Mesenchymal stem cell (in vitro differentiated cells and primary cell): ENCODE measurements around the gene ZNF837.

Experiments
- DNase-seq: peaks from one replicate; pipeline ENCODE4 v3.0.0-alpha.2; 2013
- H2AFZ ChIP-seq: one replicate; pipeline ENCODE4 v1.6.1; 2013; ENCODE audit warnings: low read depth, mild to moderate bottlenecking, control low read depth, inconsistent platforms, low read length, moderate library complexity
- H2AK5ac ChIP-seq: 2 replicates; pipeline ENCODE4 v1.6.1; 2013; ENCODE audit warnings: low read length, moderate library complexity, mild to moderate bottlenecking, inconsistent platforms; ENCODE audit not compliant: severe bottlenecking
- H2BK120ac ChIP-seq: one replicate; pipeline ENCODE4 v1.6.1; 2013; ENCODE audit warnings: low read depth, mild to moderate bottlenecking, inconsistent platforms, low read length, moderate library complexity
- H2BK12ac ChIP-seq, 2 experiments: one replicate each; pipeline ENCODE4 v1.6.1; 2013; ENCODE audit warnings: inconsistent platforms in 2 of 2, low read length in 2 of 2, mild to moderate bottlenecking in 2 of 2, moderate library complexity in 2 of 2, control low read depth in 1 of 2
- H2BK15ac ChIP-seq: one replicate; pipeline ENCODE4 v1.6.1; 2013; ENCODE audit warnings: mild to moderate bottlenecking, low read depth, inconsistent platforms; ENCODE audit not compliant: poor library complexity, severe bottlenecking
- H2BK5ac ChIP-seq: 2 replicates; pipeline ENCODE4 v1.6.1; 2013; ENCODE audit warnings: low read depth, mild to moderate bottlenecking, low read length, control low read depth, inconsistent platforms; ENCODE audit not compliant: poor library complexity, severe bottlenecking
- H3K14ac ChIP-seq, 2 experiments: one replicate each; pipeline ENCODE4 v1.6.1; 2013; ENCODE audit warnings: inconsistent platforms in 2 of 2, low read length in 2 of 2, control low read depth in 1 of 2, mild to moderate bottlenecking in 1 of 2, moderate library complexity in 1 of 2
- H3K18ac ChIP-seq, 2 experiments: one replicate each; pipeline ENCODE4 v1.6.1; 2013; ENCODE audit warnings: inconsistent platforms in 2 of 2, low read length in 2 of 2, control low read depth in 1 of 2, low read depth in 1 of 2, mild to moderate bottlenecking in 1 of 2
- H3K23ac ChIP-seq, 2 experiments: one replicate each; pipeline ENCODE4 v1.6.1; 2013; ENCODE audit warnings: inconsistent platforms in 2 of 2, low read length in 2 of 2, mild to moderate bottlenecking in 2 of 2, moderate library complexity in 2 of 2, control low read depth in 1 of 2
- H3K27ac ChIP-seq: 2 replicates; pipeline ENCODE4 v1.5.1; 2013; ENCODE audit warnings: mild to moderate bottlenecking, moderate library complexity, low read length, control low read depth, inconsistent platforms; ENCODE audit not compliant: poor library complexity, severe bottlenecking
- H3K27me3 ChIP-seq, 2 experiments: 2 replicates each; pipeline versions ENCODE4 v1.6.1 to v1.7.0; 2013; ENCODE audit warnings: low read length in 2 of 2, mild to moderate bottlenecking in 2 of 2, moderate library complexity in 2 of 2, control low read depth in 1 of 2, inconsistent platforms in 1 of 2; ENCODE audit not compliant: control insufficient read depth in 1 of 2, insufficient read depth in 1 of 2
- H3K36me3 ChIP-seq, 2 experiments: 2 replicates each; pipeline versions ENCODE4 v1.6.1 to v1.7.0; 2013; ENCODE audit warnings: low read length in 2 of 2, control low read depth in 1 of 2, inconsistent platforms in 1 of 2, low read depth in 1 of 2, mild to moderate bottlenecking in 1 of 2; ENCODE audit not compliant: insufficient read depth in 2 of 2, control insufficient read depth in 1 of 2
- H3K4ac ChIP-seq, 2 experiments: one replicate each; pipeline ENCODE4 v1.6.1; 2013; ENCODE audit warnings: inconsistent platforms in 2 of 2, low read length in 2 of 2, mild to moderate bottlenecking in 2 of 2, moderate library complexity in 2 of 2, control low read depth in 1 of 2, low read depth in 1 of 2
- H3K4me1 ChIP-seq: 2 replicates; pipeline ENCODE4 v1.6.1; 2013; ENCODE audit warnings: low read depth, low read length, control low read depth; ENCODE audit not compliant: control insufficient read depth, insufficient read depth
- H3K4me2 ChIP-seq: 2 replicates; pipeline ENCODE4 v1.6.1; 2013; ENCODE audit warnings: low read length, mild to moderate bottlenecking, inconsistent platforms; ENCODE audit not compliant: poor library complexity, severe bottlenecking
- H3K4me3 ChIP-seq, 2 experiments: 2 replicates each; pipeline versions ENCODE4 v1.5.1 to v1.7.0; 2013; ENCODE audit warnings: low read length in 2 of 2, mild to moderate bottlenecking in 2 of 2, control low read depth in 1 of 2, low read depth in 1 of 2; ENCODE audit not compliant: insufficient read depth in 1 of 2
- H3K79me1 ChIP-seq: replicated peaks from 2 replicates; pipeline ENCODE4 v1.6.1; 2013; ENCODE audit warnings: mild to moderate bottlenecking, control low read depth, low read length, inconsistent platforms; ENCODE audit not compliant: poor library complexity, severe bottlenecking
- H3K9ac ChIP-seq: 2 replicates; pipeline ENCODE4 v1.7.0; 2013; ENCODE audit warnings: mild to moderate bottlenecking, low read length, moderate library complexity
- H3K9me3 ChIP-seq: 2 replicates; pipeline ENCODE4 v1.7.0; 2013; ENCODE audit warnings: mild to moderate bottlenecking, low read length; ENCODE audit not compliant: control insufficient read depth
- H4K8ac ChIP-seq: one replicate; pipeline ENCODE4 v1.6.1; 2013; ENCODE audit warnings: inconsistent platforms, mild to moderate bottlenecking, low read length, moderate library complexity
- H4K91ac ChIP-seq: one replicate; pipeline ENCODE4 v1.6.1; 2013; ENCODE audit warnings: mild to moderate bottlenecking, low read length, inconsistent platforms
- WGBS: methylation state at CpG from one replicate; pipeline ENCODE4 v1.1.7; 2013; ENCODE audit warnings: mixed read lengths; 5-methylcytosine and 5-hydroxymethylcytosine counted together

ZNF837 gene

GRCh38 chr19:58366585-58367430 lies 14.0 kb downstream of the ZNF837 start:
- no peak for DNase-seq
- no peaks in the 10 kb centered on the region for H3K9me3 ChIP-seq
- no peak overlapping the region for H2AFZ ChIP-seq
- no peak overlapping the region for H2BK15ac ChIP-seq
- no peak overlapping the region for H2AK5ac ChIP-seq
- no peak overlapping the region for H3K14ac ChIP-seq
- no peak overlapping the region for H4K91ac ChIP-seq
- H3K27me3 ChIP-seq = no peaks in the 10 kb centered on the region
- peaks cover 4% of the 10 kb centered on the region for H3K4me1 ChIP-seq
- H2BK12ac ChIP-seq = no peak overlapping the region
- no peak overlapping the region for H3K4me2 ChIP-seq
- no peak overlapping the region for H2BK5ac ChIP-seq
- no peaks in the 10 kb centered on the region for H3K79me1 ChIP-seq
- no peak overlapping the region for H3K4me3 ChIP-seq
- WGBS = 88% methylated on average over 32 of the region's 32 CpGs
- H3K18ac ChIP-seq = no peak overlapping the region
- no peak overlapping the region for H3K27ac ChIP-seq
- no peak overlapping the region for H3K9ac ChIP-seq
- H2BK120ac ChIP-seq = no peak overlapping the region
- no peak overlapping the region for H4K8ac ChIP-seq
- H3K4ac ChIP-seq = no peak overlapping the region
- H3K23ac ChIP-seq = no peak overlapping the region
- H3K36me3 ChIP-seq = peaks cover 0 to 35% of the 10 kb centered on the region in 2 experiments

GRCh38 chr19:58364146-58364545 lies 16.7 kb downstream of the ZNF837 start:
- no peak overlapping the region for H2AFZ ChIP-seq

GRCh38 chr19:58362272-58362994 lies 18.4 kb downstream of the ZNF837 start, which contains the start of gene ZNF497:
TSS of gene ZNF497 (minus strand) at chr19:58362751. CDS start at chr19:58357635, 5,116 bp downstream.
- peak within 1 kb of the TSS; percentile 71 to 90 for H3K4ac ChIP-seq
- H3K79me1 ChIP-seq = peaks cover 2% of the 10 kb centered on the region
- H3K4me2 ChIP-seq = peak within 1 kb of the TSS; percentile 58
- H3K27me3 ChIP-seq = peaks cover 0 to 5% of the 10 kb centered on the region in 2 experiments
- no peak within 1 kb of the TSS for H2BK12ac ChIP-seq
- H3K14ac ChIP-seq = peak within 1 kb of the TSS in 1 of 2 experiments; percentile 93
- peaks cover 0 to 14% of the 10 kb centered on the region in 2 experiments for H3K36me3 ChIP-seq
- H3K4me3 ChIP-seq = peak within 1 kb of the TSS; percentile 67 to 97
- H4K8ac ChIP-seq = peak within 1 kb of the TSS; percentile 100
- H3K9me3 ChIP-seq = no peaks in the 10 kb centered on the region
- H3K27ac ChIP-seq = peak within 1 kb of the TSS; percentile 84
- peak within 1 kb of the TSS; percentile 74 for H2AFZ ChIP-seq
- peak within 1 kb of the TSS; percentile 60 to 91 for H3K18ac ChIP-seq
- H3K23ac ChIP-seq = no peak within 1 kb of the TSS
- H3K9ac ChIP-seq = peak within 1 kb of the TSS; percentile 99
- H2BK120ac ChIP-seq = peak within 1 kb of the TSS; percentile 94
- peak within 1 kb of the TSS; percentile 94 for H4K91ac ChIP-seq
- peak within 1 kb of the TSS; percentile 67 for H2BK5ac ChIP-seq
- WGBS = under 1% methylated on average over 52 of the region's 74 CpGs
- peak within 1 kb of the TSS; percentile 78 for H2AK5ac ChIP-seq
- H3K4me1 ChIP-seq = peaks cover 11% of the 10 kb centered on the region
- H2BK15ac ChIP-seq = peak within 1 kb of the TSS; percentile 96
- DNase-seq = peak; percentile 97

More at GRCh38 chr19:58364146-58364545, 16.7 kb downstream of the ZNF837 start:
- Histone ChIP-seq H3K9me3 (no peaks in the 10 kb centered on the region), H3K14ac (no peak overlapping the region), H4K91ac (no peak overlapping the region), H3K27me3 (no peaks in the 10 kb centered on the region), H2BK12ac (no peak overlapping the region), H2BK120ac (no peak overlapping the region), H3K9ac (no peak overlapping the region), H3K79me1 (no peaks in the 10 kb centered on the region), H3K4me2 (no peak overlapping the region), H4K8ac (no peak overlapping the region), H2AK5ac (no peak overlapping the region), H3K4ac (no peak overlapping the region), H3K4me1 (peaks cover 8% of the 10 kb centered on the region), H2BK15ac (no peak overlapping the region), H2BK5ac (no peak overlapping the region), H3K18ac (no peak overlapping the region), H3K4me3 (no peak overlapping the region), H3K27ac (no peak overlapping the region), H3K36me3 (peaks cover 0 to 31% of the 10 kb centered on the region in 2 experiments), H3K23ac (no peak overlapping the region)
- no peak for DNase-seq
- 97% methylated on average over 5 of the region's 5 CpGs for WGBS

- DNase-seq = no peak
- peak overlapping the region; percentile 99 for H3K9ac ChIP-seq
- H2AK5ac ChIP-seq = peak overlapping the region; percentile 78
- peak overlapping the region; percentile 94 for H2BK120ac ChIP-seq
- peak overlapping the region; percentile 100 for H4K8ac ChIP-seq
- no peaks in the 10 kb centered on the region for H3K9me3 ChIP-seq
- no peak overlapping the region for H2BK15ac ChIP-seq
- peak overlapping the region; percentile 68 for H2AFZ ChIP-seq
- H3K14ac ChIP-seq = peak overlapping the region in 1 of 2 experiments; percentile 93
- H3K18ac ChIP-seq = peak overlapping the region; percentile 60 to 91
- peaks cover 11% of the 10 kb centered on the region for H3K4me1 ChIP-seq
- H3K27ac ChIP-seq = peak overlapping the region; percentile 84
- peak overlapping the region; percentile 67 to 97 for H3K4me3 ChIP-seq
- peaks cover 0 to 8% of the 10 kb centered on the region in 2 experiments for H3K27me3 ChIP-seq
- H2BK5ac ChIP-seq = peak overlapping the region; percentile 67
- 10% methylated on average over 27 of the region's 28 CpGs for WGBS
- H3K4me2 ChIP-seq = peak overlapping the region; percentile 58
- no peak overlapping the region for H2BK12ac ChIP-seq
- peak overlapping the region; percentile 71 to 90 for H3K4ac ChIP-seq
- H3K79me1 ChIP-seq = peaks cover 2% of the 10 kb centered on the region
- H3K36me3 ChIP-seq = peaks cover 0 to 10% of the 10 kb centered on the region in 2 experiments
- H4K91ac ChIP-seq = peak overlapping the region; percentile 94
- no peak overlapping the region for H3K23ac ChIP-seq
Observed at GRCh38 chr19:58361900-58362271, 18.9 kb downstream of the ZNF837 start.
